ENCODE measurements around the gene PCDHA10.

The PCDHA10 gene

GRCh38 chr5:140882591-140882899 is 26.8 kb downstream of the PCDHA10 start:
- DNase-seq (ENCODE audit: low spot score), result no peak

GRCh38 chr5:140883373-140883772 is 27.7 kb downstream of the PCDHA10 start:
- DNase-seq (ENCODE audit: low spot score), result no peak

GRCh38 chr5:140883927-140884697 is 28.4 kb downstream of the PCDHA10 start:
- no peak for DNase-seq (ENCODE audit: low spot score)

GRCh38 chr5:140916325-140916724 is 60.6 kb downstream of the PCDHA10 start:
- DNase-seq (ENCODE audit: low spot score), result no peak

All from AG08395 (cell line).